ENCODE measurements around the gene USP2.

The USP2 gene

DNA sequence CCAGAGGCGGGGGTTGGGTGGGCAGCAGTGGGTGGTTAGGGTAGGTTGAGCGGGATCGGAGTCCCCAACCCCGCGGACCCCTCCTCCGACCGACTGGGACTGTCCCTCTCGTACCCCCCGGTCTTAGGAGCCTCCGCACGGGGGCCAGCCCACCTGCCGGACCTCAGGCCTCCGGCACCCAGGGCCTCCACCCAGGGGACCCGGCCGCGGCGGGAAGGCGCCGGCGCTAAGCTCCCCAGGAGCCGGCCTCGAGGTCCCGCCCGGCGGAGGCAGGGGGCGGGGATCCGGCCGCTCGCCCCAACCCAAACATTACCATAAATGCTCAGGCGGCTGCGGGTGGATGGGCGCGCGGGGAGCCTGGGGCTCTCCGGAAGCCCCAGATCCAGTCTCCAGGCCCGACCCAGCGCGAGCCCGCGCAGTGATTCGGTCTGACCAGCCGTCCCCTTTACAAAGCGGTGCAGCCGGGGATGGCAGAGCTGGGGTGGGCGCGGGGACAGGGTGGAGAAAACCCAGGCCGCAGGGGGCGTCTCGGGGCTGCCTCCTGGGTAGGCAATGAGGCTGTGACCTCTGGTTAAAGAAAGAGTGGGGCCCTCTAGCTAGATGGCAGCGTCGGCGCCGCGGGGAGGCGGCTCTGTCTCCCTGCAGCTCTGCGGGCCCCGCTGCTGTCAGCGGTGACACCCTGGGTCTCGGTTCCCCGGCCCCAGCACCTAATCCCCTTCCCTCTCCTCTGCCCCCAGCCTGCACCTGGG is 60.5 kb downstream of the USP2 start:
- DNase-seq (ENCODE audit: low spot score) = peak; percentile 64

DNA sequence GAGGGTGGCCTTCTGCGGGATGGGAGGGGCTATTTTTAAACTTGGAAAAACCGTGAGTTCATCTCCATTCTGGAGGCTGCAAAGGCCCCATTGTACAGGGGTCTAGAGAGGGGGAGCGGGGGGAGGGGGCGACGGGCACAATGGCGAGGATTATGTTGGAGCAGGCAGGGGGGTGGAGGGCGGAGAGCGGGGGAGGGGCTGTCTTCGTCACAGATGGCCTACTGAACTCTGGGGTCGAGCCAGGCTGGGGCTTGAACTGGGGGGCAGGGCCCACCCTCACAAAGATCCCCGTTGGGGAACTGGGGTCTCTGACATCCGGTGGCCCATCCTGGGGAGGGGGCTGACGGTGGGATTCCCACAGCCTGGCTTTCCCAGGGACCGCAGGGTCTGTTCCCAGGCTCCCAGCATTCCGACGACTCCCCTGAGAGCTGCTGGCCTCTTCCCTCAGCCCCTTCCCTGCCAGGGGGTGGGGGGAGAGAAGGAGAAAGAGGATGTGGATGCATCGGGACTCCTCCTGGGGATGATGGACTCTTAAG is 61.2 kb downstream of the USP2 start:
- no peak for DNase-seq (ENCODE audit: low spot score)

DNA sequence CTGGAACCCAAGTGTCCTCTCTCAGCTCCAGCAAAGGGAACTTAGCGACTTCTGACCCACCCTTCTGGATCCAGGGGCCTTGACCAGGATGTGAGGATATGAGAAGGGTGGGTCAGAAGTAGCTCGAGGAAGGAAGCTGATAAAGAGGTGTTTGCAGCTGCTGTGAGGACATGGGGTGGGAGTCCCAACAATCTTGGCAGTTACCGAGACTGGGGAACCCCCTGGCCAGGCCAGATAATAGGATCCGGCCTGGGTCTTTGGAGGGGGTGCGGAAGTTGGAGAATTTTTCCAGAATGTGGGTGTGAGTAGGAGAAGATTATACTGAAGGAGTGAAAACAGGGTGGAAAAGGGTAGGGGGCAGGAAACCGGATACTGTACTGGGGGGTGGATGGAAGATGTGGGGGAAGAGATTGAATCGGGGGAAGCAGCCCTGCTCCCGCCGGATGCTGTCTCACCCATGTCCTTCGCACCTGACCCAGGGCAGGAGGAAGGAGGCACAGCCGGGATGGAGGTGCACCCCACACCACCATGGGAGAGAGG is 61.7 kb downstream of the USP2 start:
- DNase-seq (ENCODE audit: low spot score) = no peak

DNA sequence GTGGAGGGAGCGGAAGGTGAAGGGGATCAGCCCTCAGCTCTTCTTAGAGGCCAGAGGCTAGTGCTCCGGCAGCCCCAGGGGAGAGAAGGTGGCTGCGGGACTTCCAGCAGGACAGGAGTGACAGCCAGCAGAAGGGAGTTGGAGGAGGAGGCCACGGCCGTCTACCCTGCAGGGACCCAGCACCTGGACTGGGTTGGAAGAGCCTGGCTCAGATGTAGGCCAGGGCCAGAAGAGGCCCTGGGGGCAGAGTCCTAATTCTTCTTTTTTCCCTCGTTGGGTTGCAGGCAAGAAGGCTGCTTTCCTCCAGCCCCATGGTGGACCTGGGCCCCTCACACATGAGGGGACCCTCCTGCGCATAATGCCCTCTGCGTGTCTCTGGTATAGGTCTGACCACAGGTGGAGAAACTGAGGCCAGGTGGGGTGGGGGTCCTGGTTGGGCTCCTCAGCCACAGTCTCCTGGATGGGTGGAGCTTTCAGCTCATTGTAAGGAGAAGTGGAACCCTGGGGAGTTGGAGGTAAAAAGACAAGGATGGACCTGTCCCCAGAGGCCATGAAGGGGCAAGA is 62.3 kb downstream of the USP2 start:
- DNase-seq (ENCODE audit: low spot score) = no peak

DNA sequence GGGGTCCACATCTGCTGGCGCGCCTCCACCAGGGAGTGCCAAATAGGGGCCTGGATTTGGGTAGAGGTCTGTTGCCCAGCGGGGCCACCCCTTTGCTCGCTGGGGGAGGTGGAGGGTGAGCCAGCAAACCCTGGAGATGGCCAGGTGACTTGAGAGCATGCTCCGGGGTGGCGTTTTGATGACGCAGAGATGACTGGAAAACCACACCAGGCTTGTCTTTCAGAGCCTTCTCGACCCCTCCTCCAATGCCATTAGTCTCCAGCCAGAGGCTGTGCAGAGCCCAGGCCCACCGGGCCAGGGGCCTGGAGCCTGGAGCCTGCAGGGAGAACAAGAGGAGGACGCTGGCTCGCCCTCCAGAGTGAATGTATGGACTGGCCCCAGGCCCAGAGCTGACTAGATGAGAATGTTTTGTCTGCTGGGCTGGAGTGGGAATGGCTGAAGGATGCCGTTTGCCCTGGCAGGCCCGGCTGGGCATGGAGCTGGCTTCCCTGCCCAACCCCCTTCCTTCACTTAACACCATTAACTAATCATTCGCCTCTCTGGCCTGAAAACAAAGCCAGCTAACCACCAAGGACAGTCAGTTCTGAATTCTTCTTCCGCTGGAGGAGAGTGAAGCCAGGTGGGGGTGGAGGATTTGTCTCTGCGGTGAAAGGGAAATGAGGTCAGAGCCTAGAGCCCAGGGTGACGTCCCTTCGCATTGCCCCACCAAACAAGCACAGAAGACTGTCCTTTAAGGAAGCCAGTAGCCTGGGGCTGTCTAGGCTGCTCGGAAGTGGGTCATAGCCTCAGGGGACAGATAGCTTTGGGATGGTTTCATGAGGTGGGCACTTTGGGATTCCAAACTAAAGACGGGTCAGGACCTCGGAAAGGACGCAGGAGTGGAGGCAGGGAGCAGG is 63.0 kb downstream of the USP2 start:
- peak; percentile 58 for DNase-seq (ENCODE audit: low spot score)

DNA sequence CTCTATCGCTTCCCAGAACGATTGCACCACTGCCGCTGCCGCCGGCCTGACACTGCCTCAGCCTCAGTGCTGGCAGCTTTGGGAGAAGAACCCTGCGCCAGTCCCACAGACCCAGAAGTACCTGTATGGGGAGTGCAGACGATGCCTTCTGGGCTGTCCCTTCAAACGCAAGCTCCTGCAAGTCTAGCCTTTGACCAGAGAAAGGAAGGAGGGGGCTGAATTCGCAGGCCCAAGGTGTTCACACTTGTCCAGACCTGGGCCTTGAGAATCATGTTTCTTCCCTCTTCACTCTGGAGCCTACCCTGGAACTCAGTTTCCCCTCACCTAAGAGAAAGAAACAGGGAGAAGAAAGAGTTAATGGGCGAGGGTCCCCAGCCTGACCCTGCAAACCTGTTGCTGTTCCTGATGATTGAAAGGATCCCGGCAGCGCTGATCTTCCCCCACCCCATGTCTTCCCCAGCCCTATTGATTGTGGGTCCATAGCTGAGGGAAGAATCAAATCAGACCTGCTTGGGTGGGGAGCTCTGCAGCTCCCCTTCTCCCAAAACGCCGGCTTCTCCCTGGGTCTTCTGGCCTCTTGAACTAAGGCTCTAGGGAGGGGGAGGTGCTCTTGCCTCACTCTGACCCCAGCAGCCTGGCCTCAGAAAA is 63.8 kb downstream of the USP2 start:
- DNase-seq (ENCODE audit: low spot score) = no peak

DNA sequence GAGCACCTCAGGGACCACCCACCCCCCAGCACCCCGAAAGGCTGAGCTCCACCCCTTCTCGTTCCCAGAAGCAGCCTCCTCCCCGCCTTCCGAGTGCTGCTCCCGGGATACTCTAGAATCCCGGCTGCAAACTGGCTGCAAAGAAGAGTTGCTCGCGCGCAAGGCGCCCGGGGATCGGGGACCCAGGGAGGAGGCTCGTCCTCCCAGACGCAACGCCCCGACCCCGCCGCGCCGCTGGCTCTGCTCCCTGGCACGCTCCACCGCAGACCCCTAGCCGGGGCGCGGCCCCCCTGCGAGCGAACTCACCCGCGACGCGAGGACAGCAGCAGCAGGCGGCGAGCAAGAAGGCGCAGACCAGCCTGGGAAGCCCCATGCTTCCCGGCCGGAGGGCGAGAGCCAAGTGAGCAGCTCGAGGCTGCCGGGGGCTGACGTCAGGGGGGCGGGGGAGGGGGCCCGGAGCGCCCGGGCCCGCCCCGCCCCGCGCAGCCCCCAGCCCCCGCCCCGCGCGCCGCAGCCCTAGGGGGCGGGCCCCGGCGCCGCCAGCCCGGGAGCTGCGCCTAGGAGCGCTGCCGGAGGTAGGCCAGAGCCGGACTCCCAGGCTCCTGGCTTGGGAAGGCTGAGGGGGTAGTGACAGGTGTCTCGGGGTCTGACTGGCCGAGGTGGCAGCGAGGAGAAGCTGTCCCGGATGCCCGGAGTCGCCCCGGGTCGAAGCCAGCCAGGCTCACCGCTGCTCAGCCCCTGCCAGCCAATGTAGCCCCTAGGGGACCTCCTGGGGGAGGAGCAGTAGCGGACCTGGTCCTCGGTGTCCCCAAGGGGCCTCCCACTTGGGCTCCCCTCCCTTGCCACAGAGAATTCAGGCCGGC is 64.5 kb downstream of the USP2 start, which contains the start of gene MCAM:
Gene MCAM (minus strand): TSS at position 402 of the 863 bp plus-strand sequence. CDS start 29 bp downstream, at position 373.
- DNase-seq (ENCODE audit: low spot score) = no peak

DNA sequence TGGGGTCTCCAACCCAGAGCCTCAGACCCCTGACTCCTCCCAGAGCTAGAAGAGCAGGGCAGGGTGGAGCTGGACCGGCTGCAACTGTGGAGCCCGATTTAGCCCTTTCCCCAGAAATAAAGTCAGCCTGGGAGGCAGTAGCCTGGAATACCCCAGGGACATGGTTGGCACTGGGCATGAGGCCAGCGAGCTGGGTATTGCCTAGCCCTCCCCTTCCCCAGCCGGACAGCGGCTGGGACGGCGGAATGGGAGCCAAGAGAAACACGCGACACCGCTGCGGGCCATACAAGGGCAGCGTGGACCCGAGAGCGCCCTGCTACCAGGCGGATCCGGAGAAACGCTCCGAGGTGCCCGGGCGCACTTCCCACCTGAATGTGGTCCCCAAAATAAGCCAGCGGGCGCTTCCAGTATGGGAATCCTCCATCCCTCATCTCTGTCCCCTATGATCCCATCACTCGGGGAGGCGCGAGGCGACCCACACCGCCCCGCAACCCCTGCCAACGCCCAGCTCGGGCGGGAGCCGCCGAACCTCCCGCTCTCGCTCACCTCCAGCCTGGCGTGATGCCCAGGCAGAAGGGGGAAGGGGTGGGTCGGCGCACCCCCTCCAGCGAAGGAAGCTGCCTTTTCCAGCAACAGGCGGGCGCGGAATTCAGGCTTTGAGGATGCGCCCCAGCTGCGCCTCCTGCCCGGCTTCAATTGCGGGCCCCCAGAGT is 65.3 kb downstream of the USP2 start:
- DNase-seq (ENCODE audit: low spot score) = no peak

DNA sequence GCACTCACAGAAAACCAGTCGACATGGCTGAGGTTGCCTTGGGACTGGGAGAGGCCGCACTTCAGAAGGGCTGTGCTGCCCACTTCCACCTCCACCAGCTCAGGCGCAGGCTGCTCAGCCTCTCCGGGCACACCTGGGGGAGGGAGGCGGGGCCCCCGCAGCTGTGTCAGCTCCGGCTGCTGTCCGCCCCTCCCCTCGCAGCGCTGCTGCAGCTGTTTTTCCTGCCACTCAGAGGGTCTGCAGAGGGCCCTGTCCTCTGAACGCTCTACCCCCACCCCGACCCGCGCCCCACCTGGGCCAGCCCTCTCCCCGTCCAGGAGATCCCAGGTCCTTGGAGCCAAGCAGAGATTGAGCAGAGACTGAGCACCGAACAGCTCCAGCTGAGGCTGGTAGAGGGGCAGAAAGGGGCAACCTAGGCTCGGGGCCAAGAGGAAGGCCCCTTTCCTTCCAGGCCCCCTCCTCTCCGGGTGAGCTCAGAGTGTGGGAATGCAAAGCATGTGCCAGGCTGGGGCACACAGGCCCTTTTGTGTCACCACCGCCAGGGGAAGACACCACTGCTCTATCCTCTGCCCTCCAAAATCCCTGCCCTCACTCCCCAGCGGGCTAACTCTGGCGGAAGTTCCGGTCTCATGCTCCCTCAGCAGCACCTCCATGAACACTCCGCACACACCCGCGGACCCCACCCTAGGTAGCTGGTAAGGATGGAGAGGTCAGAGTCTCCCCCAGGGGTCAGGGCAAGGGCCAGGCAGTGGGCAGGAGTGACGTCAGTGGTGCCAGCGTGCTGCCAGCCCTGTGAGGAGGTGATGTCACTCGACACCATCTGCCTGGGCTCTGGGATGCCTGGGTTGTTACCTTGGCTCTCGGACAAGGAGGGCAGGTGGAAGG is 66.1 kb downstream of the USP2 start:
- peak; percentile 35 for DNase-seq (ENCODE audit: low spot score)

DNA sequence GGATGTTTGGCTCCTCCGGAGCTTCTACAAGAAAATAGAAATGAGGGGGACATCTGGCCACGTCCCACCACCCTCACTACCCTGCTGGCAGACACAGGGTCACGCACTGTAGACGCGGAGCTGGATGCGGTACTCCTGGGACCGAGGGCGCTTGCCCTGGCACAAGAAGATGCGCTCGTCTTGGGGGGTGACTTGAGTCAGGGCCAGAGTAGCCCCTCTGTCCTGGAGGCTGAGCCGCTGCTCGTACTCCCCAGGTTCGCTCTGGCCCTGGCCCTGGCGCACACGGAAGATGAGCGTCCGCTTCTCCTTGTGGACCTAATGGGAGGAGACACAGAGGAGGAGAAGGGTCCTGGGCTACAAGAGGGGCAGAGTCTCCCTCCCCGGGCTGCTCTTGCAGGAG is 66.8 kb downstream of the USP2 start:
- no peak for DNase-seq (ENCODE audit: low spot score)

DNA sequence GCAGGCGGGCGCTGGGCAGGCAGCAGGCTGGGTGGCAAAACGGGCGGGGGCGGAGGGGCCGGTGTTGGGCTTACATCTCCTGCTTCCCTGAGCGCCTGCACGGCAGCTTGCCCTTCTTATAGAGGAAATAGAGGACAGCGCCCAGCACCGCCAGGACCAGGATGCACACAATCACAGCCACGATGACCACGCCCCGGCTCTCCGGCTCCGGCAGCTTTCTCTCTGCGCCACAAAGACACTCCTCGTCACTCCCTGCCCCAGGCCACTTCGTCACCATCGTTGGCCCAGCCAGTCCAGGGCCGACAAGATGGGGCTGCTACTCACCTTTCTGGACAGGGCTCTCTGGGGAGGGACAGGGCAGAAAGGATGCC is 70.8 kb downstream of the USP2 start:
- DNase-seq (ENCODE audit: low spot score) = no peak

DNA sequence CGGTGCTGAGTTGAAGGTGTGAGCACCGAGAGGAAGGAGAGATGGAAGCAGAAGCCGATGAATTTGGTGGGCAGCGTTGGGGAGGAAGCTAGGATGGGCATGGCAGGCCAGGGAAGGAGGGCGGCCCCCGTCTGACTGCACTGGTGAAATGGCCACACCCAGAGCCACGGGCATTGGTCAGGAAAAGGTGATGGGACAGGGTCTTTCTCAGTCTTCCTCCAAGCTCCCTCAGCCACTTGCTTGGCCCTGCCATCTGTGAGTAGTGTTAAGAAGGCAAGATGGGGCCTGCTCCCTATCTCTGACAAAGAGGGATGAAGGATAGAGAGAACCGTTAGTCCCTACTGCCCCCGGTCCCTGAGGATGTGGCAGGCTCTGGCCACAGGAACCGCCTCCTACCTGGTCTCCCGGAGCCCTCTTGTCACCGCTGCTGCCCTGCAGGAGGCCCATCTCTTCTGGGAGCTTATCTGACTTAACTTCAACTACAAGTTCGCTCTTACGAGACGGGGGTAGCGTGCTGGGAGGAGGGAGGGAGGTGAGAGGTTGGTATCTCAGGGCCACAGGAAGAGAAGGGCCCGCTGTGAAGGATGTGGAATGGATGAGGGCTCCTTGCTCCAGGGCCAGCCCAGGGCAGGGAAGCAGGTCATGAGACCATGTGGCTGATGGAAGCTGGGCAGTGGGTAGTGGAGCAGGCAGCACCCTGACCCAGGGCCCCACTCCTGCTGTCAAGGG is 71.4 kb downstream of the USP2 start:
- DNase-seq (ENCODE audit: low spot score) = no peak

DNA sequence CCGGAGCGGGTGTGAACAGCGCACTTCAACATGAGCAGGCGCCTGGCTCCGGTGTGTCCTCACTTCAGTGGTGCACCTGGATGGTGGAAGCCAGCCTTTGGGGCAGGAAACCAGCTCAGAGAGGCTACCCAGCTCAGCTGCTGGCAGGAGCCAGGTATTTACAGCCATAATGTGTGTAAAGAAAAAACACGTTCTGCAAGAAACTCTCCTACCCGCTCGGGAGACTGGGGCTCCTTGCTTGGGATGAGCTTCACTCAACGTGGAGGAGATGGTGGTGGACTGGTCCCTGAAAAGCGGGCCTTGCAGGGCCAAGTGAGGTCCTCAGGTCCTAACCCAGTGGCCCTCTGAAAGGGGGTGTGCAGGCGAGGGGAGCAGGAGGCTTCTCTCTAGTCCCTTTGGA is 72.1 kb downstream of the USP2 start:
- DNase-seq (ENCODE audit: low spot score) = no peak

DNA sequence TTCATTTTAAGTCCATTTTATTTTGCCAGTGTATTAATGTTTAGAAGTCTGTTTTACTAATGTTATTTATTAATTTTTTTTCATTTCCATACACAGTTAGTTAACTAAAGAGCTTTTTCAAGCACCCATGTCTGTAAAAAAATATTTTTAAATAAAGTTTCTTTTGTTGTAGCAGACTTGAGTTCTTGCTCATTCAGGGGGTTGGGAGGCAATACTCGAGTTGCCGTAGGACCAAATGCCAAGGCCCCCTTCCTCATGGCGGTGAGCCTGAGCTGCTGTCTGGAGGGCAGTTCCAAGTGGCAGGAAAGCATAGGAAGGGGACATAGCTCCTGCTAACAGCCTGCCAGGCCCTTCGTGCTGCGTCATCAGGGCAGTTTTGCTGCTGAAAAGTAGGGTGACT is 73.5 kb downstream of the USP2 start:
- no peak for DNase-seq (ENCODE audit: low spot score)

DNA sequence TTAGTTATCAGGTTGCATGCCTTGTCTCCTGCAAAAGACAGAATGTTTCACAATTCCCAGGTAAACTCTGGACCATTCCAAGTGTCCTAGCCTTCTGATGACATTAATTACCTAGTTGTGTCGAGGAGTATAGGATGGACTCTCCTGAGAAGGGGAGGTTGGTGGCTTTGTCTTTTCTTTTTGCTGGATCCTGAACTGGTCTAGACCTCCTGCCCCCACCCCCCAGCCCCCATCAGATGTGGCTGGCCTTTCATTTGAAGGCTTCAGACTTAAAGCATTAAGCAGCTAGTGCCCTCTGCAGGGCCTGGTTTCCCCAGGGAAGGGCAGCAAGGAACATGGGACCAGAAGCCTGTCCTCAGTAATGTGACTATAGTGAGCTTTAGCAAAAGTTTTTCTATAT is 74.3 kb downstream of the USP2 start:
- DNase-seq (ENCODE audit: low spot score) = no peak

DNA sequence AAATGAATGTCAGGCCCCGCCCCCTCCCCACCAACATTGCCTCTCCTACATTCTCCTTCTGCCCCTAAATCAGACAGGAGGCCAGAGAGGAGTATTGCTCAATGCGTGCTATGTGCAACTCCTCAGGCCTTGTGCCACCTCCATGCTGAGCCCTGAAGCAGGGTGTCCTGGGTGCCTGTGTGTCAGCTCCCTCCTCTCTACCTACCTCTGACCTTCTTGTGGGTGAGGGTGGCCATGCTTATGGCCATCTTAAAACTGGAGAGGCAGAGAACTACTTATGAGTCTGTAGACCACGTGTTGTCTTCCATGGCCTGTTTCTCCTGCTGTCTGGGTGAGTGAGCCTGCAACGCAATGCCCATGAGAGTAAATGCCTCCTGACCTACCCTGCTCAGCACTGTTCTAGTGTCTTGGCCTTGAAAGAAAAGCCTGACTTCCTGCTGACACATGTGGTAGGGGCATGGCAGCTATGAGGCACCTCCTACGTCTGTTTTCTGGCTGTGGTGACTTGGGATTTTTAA is 75.1 kb downstream of the USP2 start:
- peak; percentile 33 for DNase-seq (ENCODE audit: low spot score)

DNA sequence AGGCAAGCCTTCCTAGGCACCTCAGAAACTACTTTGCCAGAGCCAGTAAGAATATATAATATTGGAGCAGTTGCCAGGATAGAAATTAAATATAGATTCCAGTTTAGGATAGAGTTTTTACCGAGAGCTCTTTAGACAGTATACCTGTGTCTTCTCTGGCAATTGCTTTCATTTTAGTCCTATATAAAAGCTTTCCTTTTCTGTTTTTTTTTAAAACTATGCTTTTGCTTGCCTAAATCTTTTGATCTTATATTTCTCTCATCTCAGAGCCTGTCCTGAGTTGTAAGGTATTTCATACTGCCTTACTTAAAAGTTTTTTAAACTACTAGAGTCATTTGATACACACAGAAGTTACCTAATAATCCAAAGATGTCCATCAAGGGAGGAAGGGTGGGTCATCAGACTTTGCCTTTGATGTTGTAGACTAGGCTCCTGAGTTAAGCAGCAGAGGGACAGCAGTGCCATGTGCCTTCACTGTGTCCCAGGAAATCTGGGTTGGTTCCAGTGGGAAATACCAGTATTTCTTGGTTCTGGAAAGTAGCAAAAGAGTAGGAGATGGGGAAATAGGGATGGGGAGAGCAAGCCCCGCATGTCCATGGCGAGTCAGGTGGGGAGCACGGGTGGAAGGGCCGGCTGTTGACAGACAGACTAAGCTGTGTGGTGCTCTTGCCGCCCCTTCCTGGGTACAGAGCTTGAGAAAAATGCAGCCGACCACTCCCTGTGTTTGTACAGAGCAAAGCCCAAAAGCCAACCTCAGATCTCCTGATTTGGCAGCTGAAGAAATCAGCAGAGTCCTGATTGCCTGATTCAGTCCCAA is 75.7 kb downstream of the USP2 start:
- no peak for DNase-seq (ENCODE audit: low spot score)
